ENCODE data around the gene VDR. TPM values are rescaled to one million over a fixed set of nuclear protein-coding genes. Genes with fewer than 3 reads are reported as not detected.
A peak's percentile ranks its signal among the peaks of the same experiment; 100 is the strongest.

VDR gene
- polyA plus RNA-seq, 3 donors, result 6.0 to 14.8 (median 12.8) TPM

DNA sequence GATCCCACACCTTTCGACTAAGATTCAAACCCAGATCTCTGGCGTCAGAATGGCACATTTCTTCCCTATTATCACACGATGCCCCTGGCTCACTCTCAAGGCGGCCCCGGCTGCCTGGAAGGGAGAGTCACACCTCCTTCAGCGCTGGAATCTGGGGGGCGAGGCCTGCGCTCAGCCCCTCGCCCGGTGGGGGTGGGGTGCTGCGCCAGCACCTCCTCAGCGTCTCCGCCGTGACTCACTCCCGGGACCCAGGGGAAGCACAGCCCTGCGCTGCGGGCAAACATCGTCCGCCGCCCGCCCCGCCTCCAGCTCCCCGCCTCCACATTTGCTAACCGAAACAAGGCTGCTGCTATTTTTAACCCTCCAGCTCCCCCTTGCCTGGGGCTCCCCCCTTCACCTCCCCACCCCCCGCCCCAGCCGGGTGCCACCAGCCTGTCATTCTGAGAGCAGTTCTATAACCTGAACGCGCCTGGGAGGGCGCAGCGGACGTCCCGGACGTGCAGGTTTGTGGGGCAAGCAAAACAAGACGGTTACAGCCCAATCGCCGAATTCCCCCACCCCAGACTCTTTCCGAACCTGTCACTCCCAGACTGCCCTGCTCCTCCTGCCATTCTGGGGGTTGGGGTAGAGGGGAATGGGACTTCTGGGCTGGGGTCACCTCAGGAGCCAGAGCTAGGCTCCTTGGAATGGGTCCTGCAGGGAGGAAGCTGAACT, 91.8 kb downstream of the VDR start:
- Histone ChIP-seq H3K4me2 (replicated peaks; ENCODE audit: extremely low read depth, low read length, poor library complexity, severe bottlenecking) (peak overlapping the region; percentile 87), H3K79me2 (ENCODE audit: insufficient read depth, low read length) (peaks cover 98% of the 10 kb centered on the region), H3K4me3 (replicated peaks in 1 of 3; ENCODE audit: low read depth in 2 of 3, low read length in 3 of 3) (peak overlapping the region; percentile 31 to 80 (median 53)), H3K27ac (ENCODE audit: low read depth in 1 of 2, low read length in 2 of 2) (peak overlapping the region; percentile 98 to 99), H3K9me3 (replicated peaks in 1 of 2; ENCODE audit: control insufficient read depth in 1 of 2, insufficient read depth in 1 of 2, low read length in 2 of 2) (no peaks in the 10 kb centered on the region), H3K36me3 (replicated peaks in 1 of 2; ENCODE audit: control insufficient read depth in 1 of 2, insufficient read depth in 2 of 2, low read length in 2 of 2) (no peaks in the 10 kb centered on the region), H4K20me1 (ENCODE audit: insufficient read depth, low read length) (peaks cover 17% of the 10 kb centered on the region), H3K27me3 (ENCODE audit: control insufficient read depth in 2 of 2, insufficient read depth in 2 of 2, low read length in 2 of 2) (no peaks in the 10 kb centered on the region), H3K9ac (ENCODE audit: insufficient read depth, low read length, poor library complexity, severe bottlenecking) (peak overlapping the region; percentile 83), H3K4me1 (ENCODE audit: control insufficient read depth in 1 of 2, insufficient read depth in 2 of 2, low read length in 2 of 2) (peaks cover 98 to 99% of the 10 kb centered on the region in 2 donors), H2AFZ (ENCODE audit: insufficient read depth, low read depth, low read length, poor library complexity, severe bottlenecking) (peak overlapping the region; percentile 85)
- WGBS (ENCODE audit: insufficient coverage), result 0% methylated on average over 33 of the region's 37 CpGs
- Mint-ChIP-seq H3K27ac (peak overlapping the region; percentile 94 to 100 (median 99)), H3K4me3 (peak overlapping the region; percentile 85 to 92), H3K4me1 (peaks cover 91% of the 10 kb centered on the region), H3K27me3 (ENCODE audit: low read depth in 3 of 3) (peaks cover 0 to 3% (median 0%) of the 10 kb centered on the region in 3 donors), H3K36me3 (peaks cover 16 to 18% of the 10 kb centered on the region in 2 donors), H3K9me3 (no peaks in the 10 kb centered on the region)
- TF ChIP-seq, protein P1, sequence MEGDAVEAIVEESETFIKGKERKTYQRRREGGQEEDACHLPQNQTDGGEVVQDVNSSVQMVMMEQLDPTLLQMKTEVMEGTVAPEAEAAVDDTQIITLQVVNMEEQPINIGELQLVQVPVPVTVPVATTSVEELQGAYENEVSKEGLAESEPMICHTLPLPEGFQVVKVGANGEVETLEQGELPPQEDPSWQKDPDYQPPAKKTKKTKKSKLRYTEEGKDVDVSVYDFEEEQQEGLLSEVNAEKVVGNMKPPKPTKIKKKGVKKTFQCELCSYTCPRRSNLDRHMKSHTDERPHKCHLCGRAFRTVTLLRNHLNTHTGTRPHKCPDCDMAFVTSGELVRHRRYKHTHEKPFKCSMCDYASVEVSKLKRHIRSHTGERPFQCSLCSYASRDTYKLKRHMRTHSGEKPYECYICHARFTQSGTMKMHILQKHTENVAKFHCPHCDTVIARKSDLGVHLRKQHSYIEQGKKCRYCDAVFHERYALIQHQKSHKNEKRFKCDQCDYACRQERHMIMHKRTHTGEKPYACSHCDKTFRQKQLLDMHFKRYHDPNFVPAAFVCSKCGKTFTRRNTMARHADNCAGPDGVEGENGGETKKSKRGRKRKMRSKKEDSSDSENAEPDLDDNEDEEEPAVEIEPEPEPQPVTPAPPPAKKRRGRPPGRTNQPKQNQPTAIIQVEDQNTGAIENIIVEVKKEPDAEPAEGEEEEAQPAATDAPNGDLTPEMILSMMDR (IDR thresholded peaks at IDR 0.05), result no peak
- intact Hi-C loops (cut with micrococcal nuclease), result loop anchor here in 1 of 2 donors (10.0 kb wide), 1 partner anchor 92 kb away; the partner anchor contains the start of gene VDR
- DNase-seq, result peak; percentile 77 to 88 (median 87)

DNA sequence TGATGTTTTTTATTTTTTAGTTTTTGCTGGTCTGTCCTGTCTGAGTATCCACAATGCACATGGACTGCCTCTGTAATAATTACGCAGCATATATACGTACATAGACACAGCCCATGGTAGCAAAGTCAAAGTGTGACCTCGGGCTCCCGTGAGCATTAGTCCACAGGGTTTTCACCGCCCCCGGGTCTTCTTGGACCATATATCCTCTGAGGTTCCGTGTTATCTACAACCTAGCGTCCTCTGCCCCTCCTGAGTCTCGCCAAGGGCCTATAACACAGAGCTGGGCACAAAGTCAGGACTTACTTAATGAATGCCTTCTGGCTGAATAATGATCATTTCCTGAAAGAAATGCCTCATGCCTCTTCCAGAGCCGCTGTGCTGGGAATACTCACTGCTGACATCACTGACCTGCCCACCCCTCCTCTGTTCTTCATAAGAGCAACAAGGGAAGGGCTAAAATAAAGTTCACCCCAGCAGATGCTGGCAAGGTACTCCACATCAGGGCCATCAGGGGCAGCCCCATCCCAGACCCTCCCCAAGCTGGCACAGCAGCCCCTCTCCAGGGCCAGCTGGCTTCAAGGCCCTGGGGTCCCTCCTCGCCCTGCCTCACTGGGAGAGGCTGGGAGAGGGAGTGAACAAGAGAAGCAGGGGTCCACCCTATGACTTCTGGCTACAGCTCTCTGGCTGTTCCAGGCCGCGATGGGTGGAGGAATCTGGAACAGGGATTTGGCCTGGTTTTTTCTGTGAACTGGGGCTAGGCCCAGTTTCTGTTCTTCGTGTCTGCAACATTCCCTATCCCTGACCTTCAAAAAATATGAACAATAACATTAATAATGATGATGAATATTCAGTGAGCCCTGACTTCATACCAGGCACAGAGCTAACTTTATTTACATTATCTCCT, 93.0 kb downstream of the VDR start:
- DNase-seq, result no peak
- no peak overlapping the region for H2AFZ ChIP-seq (ENCODE audit: insufficient read depth, low read depth, low read length, poor library complexity, severe bottlenecking)
- H3K27me3 Mint-ChIP-seq (ENCODE audit: low read depth in 3 of 3), result peaks cover 0 to 3% (median 0%) of the 10 kb centered on the region in 3 donors
- peak overlapping the region; percentile 98 to 99 for H3K27ac ChIP-seq (ENCODE audit: low read depth in 1 of 2, low read length in 2 of 2)
- intact Hi-C loops (cut with micrococcal nuclease), result loop anchor here in 1 of 2 donors (10.0 kb wide), 1 partner anchor 93 kb away; the partner anchor contains the start of gene VDR
- H3K9ac ChIP-seq (ENCODE audit: insufficient read depth, low read length, poor library complexity, severe bottlenecking), result peak overlapping the region; percentile 83
- H3K79me2 ChIP-seq (ENCODE audit: insufficient read depth, low read length), result peaks cover 98% of the 10 kb centered on the region
- H4K20me1 ChIP-seq (ENCODE audit: insufficient read depth, low read length), result peaks cover 15% of the 10 kb centered on the region
- no peaks in the 10 kb centered on the region for H3K9me3 ChIP-seq (replicated peaks in 1 of 2; ENCODE audit: control insufficient read depth in 1 of 2, insufficient read depth in 1 of 2, low read length in 2 of 2)
- H3K4me1 Mint-ChIP-seq, result peaks cover 91% of the 10 kb centered on the region
- peak overlapping the region; percentile 87 for H3K4me2 ChIP-seq (replicated peaks; ENCODE audit: extremely low read depth, low read length, poor library complexity, severe bottlenecking)
- TF ChIP-seq, protein P1 (IDR thresholded peaks at IDR 0.05), result no peak
- no peaks in the 10 kb centered on the region for H3K36me3 ChIP-seq (replicated peaks in 1 of 2; ENCODE audit: control insufficient read depth in 1 of 2, insufficient read depth in 2 of 2, low read length in 2 of 2)
- H3K4me3 Mint-ChIP-seq, result peak overlapping the region; percentile 9 to 92
- peaks cover 94 to 99% of the 10 kb centered on the region in 2 donors for H3K4me1 ChIP-seq (ENCODE audit: control insufficient read depth in 1 of 2, insufficient read depth in 2 of 2, low read length in 2 of 2)
- H3K27ac Mint-ChIP-seq, result peak overlapping the region; percentile 94 to 100 (median 99)
- no peaks in the 10 kb centered on the region for H3K9me3 Mint-ChIP-seq
- no peaks in the 10 kb centered on the region for H3K27me3 ChIP-seq (ENCODE audit: control insufficient read depth in 2 of 2, insufficient read depth in 2 of 2, low read length in 2 of 2)
- H3K4me3 ChIP-seq (replicated peaks in 1 of 3; ENCODE audit: low read depth in 2 of 3, low read length in 3 of 3), result peak overlapping the region in 1 of 3 experiments; percentile 80
- 76% methylated on average over 11 of the region's 14 CpGs for WGBS (ENCODE audit: insufficient coverage)
- H3K36me3 Mint-ChIP-seq, result peaks cover 16 to 19% of the 10 kb centered on the region in 2 donors
